Upper lobe of left lung (tissue), 4 donors: ENCODE measurements around the gene FYB1.

Experiments used
- CTCF ChIP-seq, 6 experiments: fragments of 450-650 bp in 4 of 6; fragments of 200-600 bp in 2 of 6; sonication (generic) in 2 of 6; IDR thresholded peaks; one replicate each; pipeline ENCODE4 v1.5.1; 2016 to 2019; ENCODE audit warnings: antibody characterized with exemption in 6 of 6
- EP300 ChIP-seq, 4 donors: sonication (generic); formaldehyde crosslinking; IDR thresholded peaks; one replicate each; pipeline ENCODE4 v1.5.1; 2017; ENCODE audit warnings: antibody characterized with exemption in 4 of 4, control low read depth in 2 of 4
- POLR2A ChIP-seq, 4 donors: fragments of 450-650 bp; IDR thresholded peaks; one replicate each; pipeline ENCODE4 v1.5.1; 2016 to 2017; ENCODE audit warnings: antibody characterized with exemption in 4 of 4, mild to moderate bottlenecking in 2 of 4
- POLR2AphosphoS5 ChIP-seq, 2 donors: sonication (generic); formaldehyde crosslinking; IDR thresholded peaks; one replicate each; pipeline ENCODE4 v1.5.1; 2017; ENCODE audit warnings: antibody characterized with exemption in 2 of 2

GRCh38 chr5:39187831-39188731, 31.3 kb downstream of the FYB1 start:
- TF ChIP-seq CTCF (IDR thresholded peaks at IDR 0.05) (no peak), POLR2AphosphoS5 (IDR thresholded peaks at IDR 0.05) (no peak), EP300 (IDR thresholded peaks at IDR 0.05) (no peak), POLR2A (IDR thresholded peaks at IDR 0.05) (no peak)
